Cardiac muscle cell (in vitro differentiated cells and primary cell): ENCODE results near the gene SLC16A7. TPM values are rescaled to one million over a fixed set of nuclear protein-coding genes. Genes with fewer than 3 reads are reported as not detected.

Source experiments
- DNase-seq, 2 donors: peaks; one replicate each; pipeline versions ENCODE4 v3.0.0 to v3.0.0-alpha.2; 2010 to 2017; ENCODE audit warnings: low read depth in 1 of 2, low spot score in 1 of 2
- H3K27ac ChIP-seq: fragments of 200-600 bp; sonication (generic); 2 replicates; pipeline ENCODE4 v1.5.1; 2016
- H3K27me3 ChIP-seq: fragments of 200-600 bp; sonication (generic); 2 replicates; pipeline ENCODE4 v1.6.0; 2016; ENCODE audit warnings: control low read depth
- H3K36me3 ChIP-seq: fragments of 200-600 bp; sonication (generic); 2 replicates; pipeline ENCODE4 v1.5.1; 2016; ENCODE audit warnings: control low read depth
- H3K4me1 ChIP-seq: fragments of 200-600 bp; sonication (generic); 2 replicates; pipeline ENCODE4 v1.8.1; 2017; ENCODE audit warnings: low read depth, mild to moderate bottlenecking, mixed run types
- H3K4me3 ChIP-seq: fragments of 200-600 bp; sonication (generic); 2 replicates; pipeline ENCODE4 v1.5.1; 2016; ENCODE audit warnings: mild to moderate bottlenecking
- H3K9me3 ChIP-seq: fragments of 200-600 bp; sonication (generic); 2 replicates; pipeline ENCODE4 v1.5.1; 2017; ENCODE audit warnings: low read depth, mild to moderate bottlenecking, control low read depth
- CTCF ChIP-seq: IDR thresholded peaks from 2 replicates; pipeline ENCODE4 v1.5.1; 2012; ENCODE audit warnings: low read depth, mild to moderate bottlenecking, low read length
- polyA plus RNA-seq: library from polyadenylated mRNA; unstranded; fragments of >200 nt; fragmentation: Nextera tagmentation; extraction: Ambion mirVana; gene quantifications from 2 replicates; pipeline ENCODE4 v1.2.1, GENCODE V29; 2016
- total RNA-seq: library from RNA; depleted of rRNA; stranded (reverse); fragments of >200 nt; gene quantifications from 2 replicates; pipeline ENCODE4 v1.2.3, GENCODE V29; 2016

SLC16A7 gene
- total and polyA plus RNA-seq, 2 experiments from 2014 or later = 2.4 to 5.3 TPM

DNA sequence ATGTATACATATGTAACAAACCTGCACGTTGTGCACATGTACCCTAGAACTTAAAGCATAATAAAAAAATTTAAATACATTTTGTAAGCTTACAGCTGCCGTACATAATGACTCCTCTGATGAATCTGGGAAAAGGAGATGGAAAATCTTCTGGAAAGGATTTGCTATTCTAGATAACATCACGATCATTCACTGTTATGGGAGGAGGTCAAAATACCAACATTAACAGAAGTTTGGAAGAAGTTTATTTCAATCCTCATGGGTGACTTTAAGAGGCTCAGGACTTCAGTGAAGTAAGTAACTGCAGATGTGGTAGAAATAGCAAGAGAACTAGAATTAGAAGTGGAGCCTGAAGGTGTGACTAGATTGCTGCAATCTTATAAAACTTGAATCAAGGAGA lies 172.2 kb downstream of the SLC16A7 start:
- Histone ChIP-seq H3K27ac (no peak overlapping the region), H3K4me1 (no peaks in the 10 kb centered on the region), H3K27me3 (no peaks in the 10 kb centered on the region), H3K9me3 (no peaks in the 10 kb centered on the region), H3K4me3 (no peak overlapping the region), H3K36me3 (no peaks in the 10 kb centered on the region)
- DNase-seq = no peak
- TF ChIP-seq CTCF = no peak

- Histone ChIP-seq H3K9me3 (no peaks in the 10 kb centered on the region), H3K4me3 (no peak overlapping the region), H3K4me1 (no peaks in the 10 kb centered on the region), H3K36me3 (no peaks in the 10 kb centered on the region), H3K27me3 (no peaks in the 10 kb centered on the region), H3K27ac (no peak overlapping the region)
- peak; percentile 72 for TF ChIP-seq CTCF
- peak; percentile 65 to 79 for DNase-seq
Observed at GRCh38 chr12:59780605-59781135, 184.8 kb downstream of the SLC16A7 start.

GRCh38 chr12:59787610-59788009 lies 191.8 kb downstream of the SLC16A7 start:
- H3K27me3 ChIP-seq = no peaks in the 10 kb centered on the region

DNA sequence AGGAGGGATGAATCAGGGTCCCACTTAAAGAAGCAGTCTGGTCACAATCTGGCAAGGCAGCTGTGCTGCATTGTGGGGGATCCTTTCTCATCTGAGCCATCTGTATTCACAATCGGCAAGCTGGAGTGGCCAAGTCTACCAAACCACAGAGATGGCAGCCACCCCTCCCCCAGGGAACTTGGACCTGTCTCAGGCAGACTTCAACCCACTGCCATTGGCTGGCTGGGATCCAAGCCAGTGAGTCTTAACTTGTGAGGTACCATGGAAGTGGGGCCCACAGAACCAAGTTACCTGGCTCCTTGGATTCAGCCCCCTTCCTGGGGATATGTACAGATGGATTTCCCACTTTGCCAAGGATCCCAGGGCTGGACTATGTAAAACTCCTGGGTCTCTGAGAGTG lies 196.8 kb downstream of the SLC16A7 start:
- no peaks in the 10 kb centered on the region for H3K9me3 ChIP-seq
- no peaks in the 10 kb centered on the region for H3K4me1 ChIP-seq

More at GRCh38 chr12:59787610-59788009, 191.8 kb downstream of the SLC16A7 start:
- H3K27ac ChIP-seq = no peak overlapping the region
- no peaks in the 10 kb centered on the region for H3K9me3 ChIP-seq
- no peak for DNase-seq
- no peaks in the 10 kb centered on the region for H3K36me3 ChIP-seq
- H3K4me1 ChIP-seq = no peaks in the 10 kb centered on the region
- TF ChIP-seq CTCF = no peak
- H3K4me3 ChIP-seq = no peak overlapping the region

DNA sequence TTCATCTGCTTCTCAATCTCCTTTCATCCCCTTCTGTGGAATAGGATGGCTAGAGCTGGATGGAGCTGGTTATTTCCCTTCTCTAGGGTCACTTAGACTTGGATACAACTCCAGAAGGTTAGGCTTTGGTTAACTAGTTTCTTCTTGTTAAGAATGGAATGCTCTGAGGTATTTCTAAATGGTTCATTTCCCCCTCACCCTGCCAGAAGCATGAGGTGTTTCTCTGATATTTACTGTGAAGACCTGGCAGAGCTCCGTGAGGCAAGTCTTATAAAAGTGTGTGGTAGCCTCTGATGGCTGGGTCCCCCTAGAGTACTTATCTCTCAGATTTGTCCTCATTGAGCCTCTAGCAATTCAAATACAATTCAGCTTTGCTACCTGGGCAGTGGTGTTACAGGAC lies 207.9 kb downstream of the SLC16A7 start:
- Histone ChIP-seq H3K27ac (peak overlapping the region; percentile 36), H3K4me3 (no peak overlapping the region), H3K36me3 (no peaks in the 10 kb centered on the region), H3K4me1 (no peaks in the 10 kb centered on the region), H3K27me3 (no peaks in the 10 kb centered on the region), H3K9me3 (no peaks in the 10 kb centered on the region)
- no peak for TF ChIP-seq CTCF
- no peak for DNase-seq

More for the DNA sequence above, 196.8 kb downstream of the SLC16A7 start:
- Histone ChIP-seq H3K4me3 (no peak overlapping the region), H3K36me3 (no peaks in the 10 kb centered on the region), H3K27ac (no peak overlapping the region), H3K27me3 (no peaks in the 10 kb centered on the region)
- DNase-seq = no peak
- TF ChIP-seq CTCF = no peak
